ENCODE data around the gene SSBP4. TPM values are rescaled to one million over a fixed set of nuclear protein-coding genes. Genes with fewer than 3 reads are reported as not detected.

Gene SSBP4
- total and polyA plus RNA-seq, 2 of the 8 experiments (the other 6 are each of a cell fraction or from before 2014, with no cell fraction given), result 26.4 to 33.7 TPM

- TF ChIP-seq NRF1 (IDR thresholded peaks at IDR 0.05; ENCODE audit: low read depth, low read length) (no peak), CHD2 (IDR thresholded peaks at IDR 0.05; ENCODE audit: low read length) (no peak), CTBP2 (IDR thresholded peaks at IDR 0.05; ENCODE audit: borderline replicate concordance, insufficient read depth, insufficient read length, low read length) (no peak), RNF2 (IDR thresholded peaks at IDR 0.05; ENCODE audit: borderline replicate concordance, low read depth, low read length, missing control alignments, poor library complexity, severe bottlenecking) (no peak), JUND (IDR thresholded peaks at IDR 0.05; ENCODE audit: low read length) (no peak), KDM4A (IDR thresholded peaks at IDR 0.05; ENCODE audit: low read depth, low read length, severe bottlenecking) (no peak), HDAC6 (IDR thresholded peaks at IDR 0.05; ENCODE audit: low read depth, low read length) (no peak), CHD1 (IDR thresholded peaks at IDR 0.05; ENCODE audit: low read depth, low read length) (no peak), SUZ12 (IDR thresholded peaks at IDR 0.05; ENCODE audit: low read length) (no peak), NANOG (IDR thresholded peaks at IDR 0.05; ENCODE audit: insufficient read depth, low read depth, low read length, poor library complexity, severe bottlenecking) (no peak), CBX5 (IDR thresholded peaks at IDR 0.05; ENCODE audit: low read depth, low read length) (no peak)
Measured at GRCh38 chr19:18430417-18431144, 11.4 kb downstream of the SSBP4 start (continued).

Measured in H1 (cell line).